PFSK-1 (cell line): ENCODE data around the gene ARHGAP27.

Source experiments
- POLR2AphosphoS5 ChIP-seq: IDR thresholded peaks from 2 replicates; pipeline ENCODE4 v1.6.1; 2012; ENCODE audit warnings: low read depth, mild to moderate bottlenecking, control low read depth, low read length, moderate library complexity
- SIN3A ChIP-seq: IDR thresholded peaks from 2 replicates; pipeline ENCODE4 v1.6.1; 2012; ENCODE audit warnings: mild to moderate bottlenecking, low read length, moderate library complexity, borderline replicate concordance; ENCODE audit not compliant: insufficient read depth
- TAF1 ChIP-seq: IDR thresholded peaks from 2 replicates; pipeline ENCODE4 v1.6.1; 2012; ENCODE audit warnings: low read length, control low read depth, borderline replicate concordance; ENCODE audit not compliant: insufficient read depth
- TF ChIP-seq, protein P1 (sequence below), 2 experiments: IDR thresholded peaks; 2 replicates each; pipeline versions ENCODE4 v1.6.1 to v1.8.0; 2011 to 2012; ENCODE audit warnings: low read depth in 2 of 2, low read length in 2 of 2, control low read depth in 1 of 2, inconsistent platforms in 1 of 2, mild to moderate bottlenecking in 1 of 2, moderate library complexity in 1 of 2; ENCODE audit not compliant: insufficient read depth in 1 of 2

DNA sequence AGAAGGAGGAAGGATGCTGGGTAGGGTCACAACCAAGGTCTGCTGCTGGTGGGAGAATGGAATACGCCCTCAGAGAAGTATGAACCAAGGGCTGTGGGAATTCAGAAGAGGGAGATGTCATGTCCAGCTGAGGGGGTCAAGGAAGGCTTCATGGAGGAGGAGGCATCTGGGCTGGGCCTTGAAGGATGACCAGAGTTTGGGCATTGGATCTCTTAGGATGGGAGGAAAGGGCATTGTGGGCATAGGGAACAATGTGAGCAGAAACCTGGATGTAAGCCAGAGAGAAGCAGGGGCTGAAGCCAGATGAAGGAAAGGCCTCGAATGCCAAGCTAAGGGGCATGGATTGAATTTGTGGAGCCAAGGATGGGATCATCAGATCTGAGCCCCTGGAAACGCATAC is 66.6 kb downstream of the ARHGAP27 start:
- TF ChIP-seq POLR2AphosphoS5 (no peak), TAF1 (no peak), SIN3A (no peak)
- TF ChIP-seq, protein P1, sequence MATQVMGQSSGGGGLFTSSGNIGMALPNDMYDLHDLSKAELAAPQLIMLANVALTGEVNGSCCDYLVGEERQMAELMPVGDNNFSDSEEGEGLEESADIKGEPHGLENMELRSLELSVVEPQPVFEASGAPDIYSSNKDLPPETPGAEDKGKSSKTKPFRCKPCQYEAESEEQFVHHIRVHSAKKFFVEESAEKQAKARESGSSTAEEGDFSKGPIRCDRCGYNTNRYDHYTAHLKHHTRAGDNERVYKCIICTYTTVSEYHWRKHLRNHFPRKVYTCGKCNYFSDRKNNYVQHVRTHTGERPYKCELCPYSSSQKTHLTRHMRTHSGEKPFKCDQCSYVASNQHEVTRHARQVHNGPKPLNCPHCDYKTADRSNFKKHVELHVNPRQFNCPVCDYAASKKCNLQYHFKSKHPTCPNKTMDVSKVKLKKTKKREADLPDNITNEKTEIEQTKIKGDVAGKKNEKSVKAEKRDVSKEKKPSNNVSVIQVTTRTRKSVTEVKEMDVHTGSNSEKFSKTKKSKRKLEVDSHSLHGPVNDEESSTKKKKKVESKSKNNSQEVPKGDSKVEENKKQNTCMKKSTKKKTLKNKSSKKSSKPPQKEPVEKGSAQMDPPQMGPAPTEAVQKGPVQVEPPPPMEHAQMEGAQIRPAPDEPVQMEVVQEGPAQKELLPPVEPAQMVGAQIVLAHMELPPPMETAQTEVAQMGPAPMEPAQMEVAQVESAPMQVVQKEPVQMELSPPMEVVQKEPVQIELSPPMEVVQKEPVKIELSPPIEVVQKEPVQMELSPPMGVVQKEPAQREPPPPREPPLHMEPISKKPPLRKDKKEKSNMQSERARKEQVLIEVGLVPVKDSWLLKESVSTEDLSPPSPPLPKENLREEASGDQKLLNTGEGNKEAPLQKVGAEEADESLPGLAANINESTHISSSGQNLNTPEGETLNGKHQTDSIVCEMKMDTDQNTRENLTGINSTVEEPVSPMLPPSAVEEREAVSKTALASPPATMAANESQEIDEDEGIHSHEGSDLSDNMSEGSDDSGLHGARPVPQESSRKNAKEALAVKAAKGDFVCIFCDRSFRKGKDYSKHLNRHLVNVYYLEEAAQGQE (IDR thresholded peaks at IDR 0.05; ENCODE audit: insufficient read depth in 1 of 2, low read depth in 2 of 2, low read length in 2 of 2), result no peak
